Loucy (cell line): ENCODE data around the gene CELF2.

Source experiments
- H2AFZ ChIP-seq: fragments of 200-600 bp; sonication (generic); 2 replicates; pipeline ENCODE4 v1.6.0; 2016; ENCODE audit warnings: antibody characterized with exemption, mild to moderate bottlenecking, low read length, moderate library complexity
- H3F3A ChIP-seq: fragments of 200-600 bp; 2 replicates; pipeline ENCODE4 v1.6.0; 2016; ENCODE audit warnings: antibody characterized with exemption, low read depth, mild to moderate bottlenecking
- H3K27me3 ChIP-seq: fragments of 200-600 bp; sonication (generic); 2 replicates; pipeline ENCODE4 v1.6.1; 2014; ENCODE audit warnings: low read length, mild to moderate bottlenecking; ENCODE audit not compliant: insufficient read depth, poor library complexity, severe bottlenecking
- H3K36me3 ChIP-seq: fragments of 200-600 bp; sonication (generic); 2 replicates; pipeline ENCODE4 v1.6.1; 2016; ENCODE audit warnings: low read length; ENCODE audit not compliant: insufficient read depth
- H3K4me1 ChIP-seq: fragments of 200-600 bp; sonication (generic); 2 replicates; pipeline ENCODE4 v1.5.1; 2014; ENCODE audit warnings: low read length, mild to moderate bottlenecking; ENCODE audit not compliant: insufficient read depth, poor library complexity, severe bottlenecking
- H3K4me2 ChIP-seq: fragments of 200-600 bp; sonication (generic); 2 replicates; pipeline ENCODE4 v1.6.0; 2014; ENCODE audit warnings: antibody characterized with exemption, low read length, low read depth, mild to moderate bottlenecking; ENCODE audit not compliant: poor library complexity, severe bottlenecking
- H3K4me3 ChIP-seq: fragments of 200-600 bp; sonication (generic); 2 replicates; pipeline ENCODE4 v1.5.1; 2014; ENCODE audit warnings: low read length, mild to moderate bottlenecking, mixed read lengths; ENCODE audit not compliant: poor library complexity, severe bottlenecking
- H3K79me2 ChIP-seq: fragments of 200-600 bp; sonication (generic); 2 replicates; pipeline ENCODE4 v1.6.1; 2014; ENCODE audit warnings: low read length; ENCODE audit not compliant: insufficient read depth
- H3K9ac ChIP-seq: fragments of 200-600 bp; sonication (generic); 2 replicates; pipeline ENCODE4 v1.6.0; 2014; ENCODE audit warnings: mild to moderate bottlenecking, low read depth, low read length, moderate library complexity; ENCODE audit not compliant: poor library complexity, severe bottlenecking
- H3K9me2 ChIP-seq: fragments of 200-600 bp; sonication (generic); replicated peaks from 2 replicates; pipeline ENCODE4 v1.6.1; 2016; ENCODE audit warnings: low read depth, low read length, mixed read lengths
- H3K9me3 ChIP-seq: fragments of 200-600 bp; sonication (generic); 2 replicates; pipeline ENCODE4 v1.6.1; 2014; ENCODE audit warnings: mild to moderate bottlenecking, antibody characterized with exemption, low read length, low read depth; ENCODE audit not compliant: insufficient read depth
- H4K20me1 ChIP-seq: fragments of 200-600 bp; sonication (generic); 2 replicates; pipeline ENCODE4 v1.6.0; 2014; ENCODE audit warnings: antibody characterized with exemption, low read length, mild to moderate bottlenecking; ENCODE audit not compliant: insufficient read depth, poor library complexity, severe bottlenecking
- EZH2phosphoT487 ChIP-seq: fragments of 200-600 bp; IDR thresholded peaks from 2 replicates; pipeline ENCODE4 v1.6.1; 2018; ENCODE audit warnings: antibody characterized with exemption, mild to moderate bottlenecking, moderate library complexity, borderline replicate concordance
- TF ChIP-seq, protein P1 (sequence below): fragments of 200-600 bp; sonication (generic); conservative IDR thresholded peaks from 2 replicates; pipeline ENCODE4 v1.5.1; 2014; ENCODE audit warnings: mild to moderate bottlenecking, antibody characterized with exemption, low read length

The CELF2 gene

GRCh38 chr10:11093771-11094736 lies 76.4 kb downstream of the CELF2 start:
- no peak overlapping the region for H3K4me3 ChIP-seq
- no peaks in the 10 kb centered on the region for H3F3A ChIP-seq
- H3K79me2 ChIP-seq, result no peaks in the 10 kb centered on the region
- no peaks in the 10 kb centered on the region for H3K27me3 ChIP-seq
- no peaks in the 10 kb centered on the region for H3K9me2 ChIP-seq
- H4K20me1 ChIP-seq, result no peaks in the 10 kb centered on the region
- H2AFZ ChIP-seq, result no peak overlapping the region
- H3K36me3 ChIP-seq, result no peaks in the 10 kb centered on the region
- H3K4me1 ChIP-seq, result no peaks in the 10 kb centered on the region
- H3K9ac ChIP-seq, result no peak overlapping the region
- no peak overlapping the region for H3K4me2 ChIP-seq
- H3K9me3 ChIP-seq, result no peaks in the 10 kb centered on the region
- TF ChIP-seq, protein P1, sequence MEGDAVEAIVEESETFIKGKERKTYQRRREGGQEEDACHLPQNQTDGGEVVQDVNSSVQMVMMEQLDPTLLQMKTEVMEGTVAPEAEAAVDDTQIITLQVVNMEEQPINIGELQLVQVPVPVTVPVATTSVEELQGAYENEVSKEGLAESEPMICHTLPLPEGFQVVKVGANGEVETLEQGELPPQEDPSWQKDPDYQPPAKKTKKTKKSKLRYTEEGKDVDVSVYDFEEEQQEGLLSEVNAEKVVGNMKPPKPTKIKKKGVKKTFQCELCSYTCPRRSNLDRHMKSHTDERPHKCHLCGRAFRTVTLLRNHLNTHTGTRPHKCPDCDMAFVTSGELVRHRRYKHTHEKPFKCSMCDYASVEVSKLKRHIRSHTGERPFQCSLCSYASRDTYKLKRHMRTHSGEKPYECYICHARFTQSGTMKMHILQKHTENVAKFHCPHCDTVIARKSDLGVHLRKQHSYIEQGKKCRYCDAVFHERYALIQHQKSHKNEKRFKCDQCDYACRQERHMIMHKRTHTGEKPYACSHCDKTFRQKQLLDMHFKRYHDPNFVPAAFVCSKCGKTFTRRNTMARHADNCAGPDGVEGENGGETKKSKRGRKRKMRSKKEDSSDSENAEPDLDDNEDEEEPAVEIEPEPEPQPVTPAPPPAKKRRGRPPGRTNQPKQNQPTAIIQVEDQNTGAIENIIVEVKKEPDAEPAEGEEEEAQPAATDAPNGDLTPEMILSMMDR, result no peak
- no peak for TF ChIP-seq EZH2phosphoT487

- Histone ChIP-seq H3F3A (no peaks in the 10 kb centered on the region), H3K9me3 (no peaks in the 10 kb centered on the region), H3K4me1 (no peaks in the 10 kb centered on the region), H3K9me2 (no peaks in the 10 kb centered on the region), H3K4me2 (no peak overlapping the region), H3K79me2 (no peaks in the 10 kb centered on the region), H4K20me1 (no peaks in the 10 kb centered on the region), H2AFZ (no peak overlapping the region), H3K4me3 (no peak overlapping the region), H3K9ac (no peak overlapping the region), H3K27me3 (no peaks in the 10 kb centered on the region), H3K36me3 (no peaks in the 10 kb centered on the region)
- TF ChIP-seq, protein P1, result peak; percentile 33; the same call in 1 of the 2 replicates
- TF ChIP-seq EZH2phosphoT487, result no peak
Measured at GRCh38 chr10:11095374-11095801, 77.7 kb downstream of the CELF2 start.

DNA sequence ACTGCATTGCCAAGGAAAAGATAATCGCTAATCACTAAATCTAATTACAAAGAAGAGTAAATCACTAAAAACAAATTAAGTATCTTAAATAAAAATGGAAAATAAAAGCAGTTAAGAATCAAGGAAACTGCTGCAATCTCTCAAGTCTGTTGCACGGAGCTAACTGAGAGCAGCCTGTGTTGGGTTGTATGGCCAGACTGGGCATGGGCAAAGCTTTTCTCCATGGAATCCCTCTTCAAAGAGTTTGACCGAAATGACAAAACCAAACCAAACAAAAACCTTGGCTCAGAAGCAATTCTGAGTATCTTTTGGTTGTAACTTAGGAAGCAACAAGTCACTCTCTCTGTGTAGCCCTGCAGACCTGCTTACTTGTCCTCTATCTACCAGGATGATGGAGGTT lies 78.8 kb downstream of the CELF2 start:
- H4K20me1 ChIP-seq, result no peaks in the 10 kb centered on the region
- no peak overlapping the region for H3K4me2 ChIP-seq
- no peak overlapping the region for H3K4me3 ChIP-seq
- no peaks in the 10 kb centered on the region for H3K36me3 ChIP-seq
- no peak for TF ChIP-seq EZH2phosphoT487
- TF ChIP-seq, protein P1, result no peak
- no peaks in the 10 kb centered on the region for H3K4me1 ChIP-seq
- H3F3A ChIP-seq, result no peaks in the 10 kb centered on the region
- no peaks in the 10 kb centered on the region for H3K79me2 ChIP-seq
- H3K9me3 ChIP-seq, result no peaks in the 10 kb centered on the region
- H3K9ac ChIP-seq, result no peak overlapping the region
- H3K9me2 ChIP-seq, result no peaks in the 10 kb centered on the region
- no peak overlapping the region for H2AFZ ChIP-seq
- H3K27me3 ChIP-seq, result no peaks in the 10 kb centered on the region
